Uterus (tissue), 2 donors: ENCODE measurements around the gene PLXND1.

ENCODE experiments used
- CTCF ChIP-seq, 4 experiments: fragments of 200-600 bp in 2 of 4; fragments of 450-650 bp in 2 of 4; sonication (generic) in 2 of 4; IDR thresholded peaks; one replicate each; pipeline ENCODE4 v1.5.1; 2016 to 2019; ENCODE audit warnings: antibody characterized with exemption in 4 of 4, mild to moderate bottlenecking in 2 of 4, moderate library complexity in 1 of 4
- POLR2A ChIP-seq, 2 donors: fragments of 450-650 bp; IDR thresholded peaks; one replicate each; pipeline ENCODE4 v1.6.1; 2016; ENCODE audit warnings: antibody characterized with exemption in 2 of 2, mild to moderate bottlenecking in 1 of 2, moderate library complexity in 1 of 2

- TF ChIP-seq POLR2A (IDR thresholded peaks at IDR 0.05) (no peak), CTCF (IDR thresholded peaks at IDR 0.05) (no peak)
Observed at GRCh38 chr3:129521611-129522010, 84.9 kb downstream of the PLXND1 start.
